ENCODE data around the gene CACNA1A.

The CACNA1A gene

DNA sequence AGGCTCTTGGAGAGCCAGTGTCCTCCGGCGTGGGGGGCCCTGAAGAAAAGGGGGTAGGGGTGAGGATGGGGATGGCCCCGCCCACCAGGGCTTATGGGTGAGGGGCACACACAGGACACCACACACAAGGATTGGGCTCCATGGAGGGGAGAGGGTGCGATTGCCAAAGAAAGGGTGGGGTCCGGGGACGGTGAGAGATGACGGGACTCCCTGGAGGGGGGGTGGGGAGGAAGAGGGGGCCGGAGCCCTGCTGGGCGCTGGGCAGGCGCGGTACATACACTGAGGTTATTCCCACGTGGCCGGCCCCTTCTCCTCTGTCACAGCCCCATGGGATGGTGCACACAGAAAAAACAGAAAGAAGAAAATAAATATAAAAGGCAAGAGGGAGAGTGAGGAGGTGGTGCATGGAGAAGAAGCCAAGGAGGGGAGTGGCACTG lies 295.9 kb downstream of the CACNA1A start:
- no peak overlapping the region for H3K9ac ChIP-seq (ENCODE audit: low read length)
- H4K5ac ChIP-seq (ENCODE audit: low read length): no peak overlapping the region
- no peak for DNase-seq
- H3K27me3 ChIP-seq (ENCODE audit: insufficient read depth, low read length, poor library complexity): no peaks in the 10 kb centered on the region
- H2AK5ac ChIP-seq (ENCODE audit: low read length): no peak overlapping the region
- no peak overlapping the region for H2BK15ac ChIP-seq (replicated peaks; ENCODE audit: low read depth)
- H3K4me3 ChIP-seq (ENCODE audit: low read length): no peak overlapping the region
- no peak overlapping the region for H2BK120ac ChIP-seq (ENCODE audit: low read depth, low read length)
- no peak overlapping the region for H2BK5ac ChIP-seq (ENCODE audit: low read length)
- no peaks in the 10 kb centered on the region for H3K79me2 ChIP-seq (ENCODE audit: control insufficient read depth, insufficient read depth, low read length)
- no peaks in the 10 kb centered on the region for H3K4me1 ChIP-seq (ENCODE audit: control insufficient read depth, low read depth, low read length)
- no peak overlapping the region for H3K18ac ChIP-seq (ENCODE audit: low read length)
- H3K4me2 ChIP-seq (ENCODE audit: low read length): no peak overlapping the region
- no peaks in the 10 kb centered on the region for H3K79me1 ChIP-seq (ENCODE audit: low read length)
- no peak overlapping the region for H3K27ac ChIP-seq (ENCODE audit: low read depth, low read length)
- no peak overlapping the region for H4K8ac ChIP-seq (ENCODE audit: low read depth, low read length)
- WGBS (ENCODE audit: extremely low coverage, insufficient coverage, low lambda C conversion rate): no CpG with 5 or more reads among the region's 13 CpGs
- no peaks in the 10 kb centered on the region for H3K36me3 ChIP-seq (ENCODE audit: control insufficient read depth, insufficient read depth, low read length)
- no peak overlapping the region for H3K56ac ChIP-seq (ENCODE audit: low read length)
- H3K23ac ChIP-seq (ENCODE audit: low read length): no peak overlapping the region
- no peak overlapping the region for H3K4ac ChIP-seq (ENCODE audit: low read depth, low read length)

- Histone ChIP-seq H2BK15ac (replicated peaks; ENCODE audit: low read depth) (no peak overlapping the region), H4K8ac (ENCODE audit: low read depth, low read length) (no peak overlapping the region), H4K5ac (ENCODE audit: low read length) (no peak overlapping the region), H3K18ac (ENCODE audit: low read length) (no peak overlapping the region), H3K4me1 (ENCODE audit: control insufficient read depth, low read depth, low read length) (no peaks in the 10 kb centered on the region), H3K56ac (ENCODE audit: low read length) (peak overlapping the region; percentile 25), H3K4ac (ENCODE audit: low read depth, low read length) (no peak overlapping the region), H3K79me1 (ENCODE audit: low read length) (no peaks in the 10 kb centered on the region), H2BK5ac (ENCODE audit: low read length) (no peak overlapping the region), H3K27ac (ENCODE audit: low read depth, low read length) (no peak overlapping the region), H3K36me3 (ENCODE audit: control insufficient read depth, insufficient read depth, low read length) (no peaks in the 10 kb centered on the region), H3K4me3 (ENCODE audit: low read length) (no peak overlapping the region), H2AK5ac (ENCODE audit: low read length) (no peak overlapping the region), H3K9ac (ENCODE audit: low read length) (no peak overlapping the region), H2BK120ac (ENCODE audit: low read depth, low read length) (no peak overlapping the region), H3K4me2 (ENCODE audit: low read length) (no peak overlapping the region), H3K79me2 (ENCODE audit: control insufficient read depth, insufficient read depth, low read length) (no peaks in the 10 kb centered on the region), H3K27me3 (ENCODE audit: insufficient read depth, low read length, poor library complexity) (no peaks in the 10 kb centered on the region), H3K23ac (ENCODE audit: low read length) (no peak overlapping the region)
- DNase-seq: no peak
- WGBS (ENCODE audit: extremely low coverage, insufficient coverage, low lambda C conversion rate): no CpG with 5 or more reads among the region's 13 CpGs
These were observed 296.6 kb downstream of the CACNA1A start for GRCh38 chr19:13209484-13210338.

DNA sequence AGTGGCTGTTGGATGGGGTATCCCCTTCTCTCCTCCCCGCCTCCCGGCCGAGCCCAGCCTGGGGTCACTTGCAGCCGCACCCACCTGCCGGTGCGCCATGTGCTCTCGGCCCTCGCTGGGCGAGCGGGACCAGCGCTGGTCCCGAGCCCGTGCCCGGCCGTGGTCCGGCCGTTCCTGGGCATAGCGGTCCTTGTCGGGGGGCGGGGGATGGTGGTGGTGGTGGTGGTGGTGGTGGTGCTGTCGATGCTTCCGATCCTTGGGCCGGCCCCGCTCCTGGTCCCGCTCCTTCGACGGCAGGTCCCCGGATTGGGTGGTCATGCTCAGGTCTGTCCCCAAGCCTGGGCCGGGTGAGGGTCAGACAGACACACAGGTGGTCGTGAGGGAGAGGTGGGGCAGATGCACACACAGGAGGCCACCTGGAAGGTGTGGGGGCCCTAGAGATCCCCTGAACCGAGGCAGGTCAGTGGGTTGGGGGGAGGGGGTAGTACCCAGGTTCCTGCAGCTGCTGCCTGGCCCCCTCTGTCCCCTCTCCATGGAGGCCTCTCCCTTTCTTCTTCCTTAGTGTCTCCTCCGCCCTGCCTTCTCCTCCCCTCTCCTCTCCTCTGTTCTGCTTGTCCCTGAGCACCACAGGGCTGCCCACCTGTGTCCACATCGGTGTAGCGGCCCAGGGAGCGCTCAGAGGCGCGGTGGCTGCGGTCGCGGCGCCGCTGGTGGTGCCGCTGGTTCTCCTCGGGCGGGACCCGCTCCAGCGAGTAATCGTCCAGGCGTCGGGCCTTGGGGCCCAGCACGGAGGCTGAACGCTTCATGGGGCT lies 297.4 kb downstream of the CACNA1A start:
- Histone ChIP-seq H3K27ac (ENCODE audit: low read depth, low read length) (no peak overlapping the region), H3K56ac (ENCODE audit: low read length) (peak overlapping the region; percentile 60), H4K8ac (ENCODE audit: low read depth, low read length) (no peak overlapping the region), H3K4me2 (ENCODE audit: low read length) (no peak overlapping the region), H3K4me3 (ENCODE audit: low read length) (no peak overlapping the region), H3K4ac (ENCODE audit: low read depth, low read length) (no peak overlapping the region), H4K5ac (ENCODE audit: low read length) (no peak overlapping the region), H2BK120ac (ENCODE audit: low read depth, low read length) (no peak overlapping the region), H2BK5ac (ENCODE audit: low read length) (no peak overlapping the region), H2BK15ac (replicated peaks; ENCODE audit: low read depth) (no peak overlapping the region), H2AK5ac (ENCODE audit: low read length) (no peak overlapping the region), H3K36me3 (ENCODE audit: control insufficient read depth, insufficient read depth, low read length) (no peaks in the 10 kb centered on the region), H3K79me1 (ENCODE audit: low read length) (no peaks in the 10 kb centered on the region), H3K79me2 (ENCODE audit: control insufficient read depth, insufficient read depth, low read length) (no peaks in the 10 kb centered on the region), H3K4me1 (ENCODE audit: control insufficient read depth, low read depth, low read length) (no peaks in the 10 kb centered on the region), H3K23ac (ENCODE audit: low read length) (no peak overlapping the region), H3K9ac (ENCODE audit: low read length) (no peak overlapping the region), H3K18ac (ENCODE audit: low read length) (no peak overlapping the region), H3K27me3 (ENCODE audit: insufficient read depth, low read length, poor library complexity) (no peaks in the 10 kb centered on the region)
- DNase-seq: no peak
- no CpG with 5 or more reads among the region's 52 CpGs for WGBS (ENCODE audit: extremely low coverage, insufficient coverage, low lambda C conversion rate)

GRCh38 chr19:13207846-13208671 lies 298.2 kb downstream of the CACNA1A start:
- Histone ChIP-seq H3K27me3 (ENCODE audit: insufficient read depth, low read length, poor library complexity) (no peaks in the 10 kb centered on the region), H3K9ac (ENCODE audit: low read length) (no peak overlapping the region), H3K4me2 (ENCODE audit: low read length) (no peak overlapping the region), H3K79me2 (ENCODE audit: control insufficient read depth, insufficient read depth, low read length) (no peaks in the 10 kb centered on the region), H2BK120ac (ENCODE audit: low read depth, low read length) (no peak overlapping the region), H2BK15ac (replicated peaks; ENCODE audit: low read depth) (no peak overlapping the region), H3K4me3 (ENCODE audit: low read length) (no peak overlapping the region), H3K23ac (ENCODE audit: low read length) (no peak overlapping the region), H3K56ac (ENCODE audit: low read length) (no peak overlapping the region), H3K27ac (ENCODE audit: low read depth, low read length) (no peak overlapping the region), H3K79me1 (ENCODE audit: low read length) (no peaks in the 10 kb centered on the region), H3K18ac (ENCODE audit: low read length) (no peak overlapping the region), H3K36me3 (ENCODE audit: control insufficient read depth, insufficient read depth, low read length) (no peaks in the 10 kb centered on the region), H3K4me1 (ENCODE audit: control insufficient read depth, low read depth, low read length) (no peaks in the 10 kb centered on the region), H2BK5ac (ENCODE audit: low read length) (no peak overlapping the region), H3K4ac (ENCODE audit: low read depth, low read length) (no peak overlapping the region), H4K8ac (ENCODE audit: low read depth, low read length) (no peak overlapping the region), H2AK5ac (ENCODE audit: low read length) (no peak overlapping the region), H4K5ac (ENCODE audit: low read length) (no peak overlapping the region)
- WGBS (ENCODE audit: extremely low coverage, insufficient coverage, low lambda C conversion rate): 100% methylated on average over 1 of the region's 39 CpGs
- no peak for DNase-seq

- Histone ChIP-seq H3K18ac (ENCODE audit: low read length) (no peak overlapping the region), H2AK5ac (ENCODE audit: low read length) (no peak overlapping the region), H4K8ac (ENCODE audit: low read depth, low read length) (peak overlapping the region; percentile 59), H3K23ac (ENCODE audit: low read length) (no peak overlapping the region), H2BK5ac (ENCODE audit: low read length) (no peak overlapping the region), H3K27me3 (ENCODE audit: insufficient read depth, low read length, poor library complexity) (no peaks in the 10 kb centered on the region), H3K56ac (ENCODE audit: low read length) (no peak overlapping the region), H3K4me1 (ENCODE audit: control insufficient read depth, low read depth, low read length) (no peaks in the 10 kb centered on the region), H3K4me2 (ENCODE audit: low read length) (no peak overlapping the region), H3K27ac (ENCODE audit: low read depth, low read length) (no peak overlapping the region), H3K4me3 (ENCODE audit: low read length) (no peak overlapping the region), H2BK120ac (ENCODE audit: low read depth, low read length) (no peak overlapping the region), H3K79me2 (ENCODE audit: control insufficient read depth, insufficient read depth, low read length) (no peaks in the 10 kb centered on the region), H4K5ac (ENCODE audit: low read length) (no peak overlapping the region), H3K4ac (ENCODE audit: low read depth, low read length) (no peak overlapping the region), H2BK15ac (replicated peaks; ENCODE audit: low read depth) (no peak overlapping the region), H3K79me1 (ENCODE audit: low read length) (no peaks in the 10 kb centered on the region), H3K36me3 (ENCODE audit: control insufficient read depth, insufficient read depth, low read length) (no peaks in the 10 kb centered on the region), H3K9ac (ENCODE audit: low read length) (no peak overlapping the region)
- no peak for DNase-seq
- WGBS (ENCODE audit: extremely low coverage, insufficient coverage, low lambda C conversion rate): no CpG with 5 or more reads among the region's 79 CpGs
These were observed 298.9 kb downstream of the CACNA1A start for GRCh38 chr19:13207237-13207845.

All from mesendoderm (in vitro differentiated cells).